Tibial nerve (tissue), 4 donors: ENCODE data around the gene PACSIN1.

Source experiments
- EP300 ChIP-seq, 2 donors: sonication (generic); formaldehyde crosslinking; IDR thresholded peaks; one replicate each; pipeline ENCODE4 v1.6.1; 2017; ENCODE audit warnings: antibody characterized with exemption in 2 of 2, mild to moderate bottlenecking in 1 of 2
- TF ChIP-seq, protein P1 (sequence below), 5 experiments: fragments of 200-600 bp in 3 of 5; fragments of 450-650 bp in 2 of 5; sonication (generic) in 3 of 5; IDR thresholded peaks; one replicate each; pipeline ENCODE4 v1.5.1; 2016 to 2019; ENCODE audit warnings: antibody characterized with exemption in 5 of 5, mild to moderate bottlenecking in 3 of 5, moderate library complexity in 2 of 5

DNA sequence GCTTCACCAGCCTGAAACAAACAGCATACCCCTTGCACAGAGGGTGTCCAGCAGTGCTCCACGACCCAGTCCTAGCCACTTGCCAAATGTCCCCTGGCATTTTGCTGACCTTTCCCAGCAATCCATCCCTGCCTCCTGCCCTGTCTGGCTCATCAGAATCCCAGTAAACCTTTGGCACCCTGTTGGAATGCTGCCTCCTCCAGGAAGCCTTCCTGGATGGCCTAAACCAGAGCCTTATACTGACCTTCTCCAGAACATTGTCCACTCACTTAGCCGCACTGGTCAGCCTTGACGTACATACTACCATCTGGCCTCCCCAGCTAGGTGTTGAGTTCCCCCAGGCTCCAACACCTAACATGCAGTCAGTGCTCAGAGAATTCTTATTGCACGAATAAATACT lies 2.0 kb upstream of the PACSIN1 start:
- TF ChIP-seq, protein P1, sequence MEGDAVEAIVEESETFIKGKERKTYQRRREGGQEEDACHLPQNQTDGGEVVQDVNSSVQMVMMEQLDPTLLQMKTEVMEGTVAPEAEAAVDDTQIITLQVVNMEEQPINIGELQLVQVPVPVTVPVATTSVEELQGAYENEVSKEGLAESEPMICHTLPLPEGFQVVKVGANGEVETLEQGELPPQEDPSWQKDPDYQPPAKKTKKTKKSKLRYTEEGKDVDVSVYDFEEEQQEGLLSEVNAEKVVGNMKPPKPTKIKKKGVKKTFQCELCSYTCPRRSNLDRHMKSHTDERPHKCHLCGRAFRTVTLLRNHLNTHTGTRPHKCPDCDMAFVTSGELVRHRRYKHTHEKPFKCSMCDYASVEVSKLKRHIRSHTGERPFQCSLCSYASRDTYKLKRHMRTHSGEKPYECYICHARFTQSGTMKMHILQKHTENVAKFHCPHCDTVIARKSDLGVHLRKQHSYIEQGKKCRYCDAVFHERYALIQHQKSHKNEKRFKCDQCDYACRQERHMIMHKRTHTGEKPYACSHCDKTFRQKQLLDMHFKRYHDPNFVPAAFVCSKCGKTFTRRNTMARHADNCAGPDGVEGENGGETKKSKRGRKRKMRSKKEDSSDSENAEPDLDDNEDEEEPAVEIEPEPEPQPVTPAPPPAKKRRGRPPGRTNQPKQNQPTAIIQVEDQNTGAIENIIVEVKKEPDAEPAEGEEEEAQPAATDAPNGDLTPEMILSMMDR (IDR thresholded peaks at IDR 0.05): no peak
- no peak for TF ChIP-seq EP300 (IDR thresholded peaks at IDR 0.05)
